ENCODE measurements around the gene BIN1. TPM values are rescaled to one million over a fixed set of nuclear protein-coding genes. Genes with fewer than 3 reads are reported as not detected.

Gene BIN1
- polyA plus RNA-seq, 1 donor from 2014 or later, result 61.9 TPM

GRCh38 chr2:127007652-127008051, 99.3 kb downstream of the BIN1 start:
- no peak overlapping the region for H3K4me2 ChIP-seq (ENCODE audit: low read length)
- no peak overlapping the region for H3K27ac ChIP-seq (ENCODE audit: low read length)
- no peaks in the 10 kb centered on the region for H3K79me2 ChIP-seq (replicated peaks; ENCODE audit: insufficient read depth, low read length)
- no peaks in the 10 kb centered on the region for H3K9me2 ChIP-seq (ENCODE audit: insufficient read depth, low read length)
- no peak overlapping the region for H2AFZ ChIP-seq (ENCODE audit: low read depth, low read length)
- H3K4me3 ChIP-seq (ENCODE audit: low read length), result no peak overlapping the region
- H3K27me3 ChIP-seq (ENCODE audit: insufficient read depth, low read depth, low read length), result no peaks in the 10 kb centered on the region
- TF ChIP-seq SMC3 (conservative IDR thresholded peaks at IDR 0.05; ENCODE audit: poor library complexity), result no peak
- TF ChIP-seq, protein P1, sequence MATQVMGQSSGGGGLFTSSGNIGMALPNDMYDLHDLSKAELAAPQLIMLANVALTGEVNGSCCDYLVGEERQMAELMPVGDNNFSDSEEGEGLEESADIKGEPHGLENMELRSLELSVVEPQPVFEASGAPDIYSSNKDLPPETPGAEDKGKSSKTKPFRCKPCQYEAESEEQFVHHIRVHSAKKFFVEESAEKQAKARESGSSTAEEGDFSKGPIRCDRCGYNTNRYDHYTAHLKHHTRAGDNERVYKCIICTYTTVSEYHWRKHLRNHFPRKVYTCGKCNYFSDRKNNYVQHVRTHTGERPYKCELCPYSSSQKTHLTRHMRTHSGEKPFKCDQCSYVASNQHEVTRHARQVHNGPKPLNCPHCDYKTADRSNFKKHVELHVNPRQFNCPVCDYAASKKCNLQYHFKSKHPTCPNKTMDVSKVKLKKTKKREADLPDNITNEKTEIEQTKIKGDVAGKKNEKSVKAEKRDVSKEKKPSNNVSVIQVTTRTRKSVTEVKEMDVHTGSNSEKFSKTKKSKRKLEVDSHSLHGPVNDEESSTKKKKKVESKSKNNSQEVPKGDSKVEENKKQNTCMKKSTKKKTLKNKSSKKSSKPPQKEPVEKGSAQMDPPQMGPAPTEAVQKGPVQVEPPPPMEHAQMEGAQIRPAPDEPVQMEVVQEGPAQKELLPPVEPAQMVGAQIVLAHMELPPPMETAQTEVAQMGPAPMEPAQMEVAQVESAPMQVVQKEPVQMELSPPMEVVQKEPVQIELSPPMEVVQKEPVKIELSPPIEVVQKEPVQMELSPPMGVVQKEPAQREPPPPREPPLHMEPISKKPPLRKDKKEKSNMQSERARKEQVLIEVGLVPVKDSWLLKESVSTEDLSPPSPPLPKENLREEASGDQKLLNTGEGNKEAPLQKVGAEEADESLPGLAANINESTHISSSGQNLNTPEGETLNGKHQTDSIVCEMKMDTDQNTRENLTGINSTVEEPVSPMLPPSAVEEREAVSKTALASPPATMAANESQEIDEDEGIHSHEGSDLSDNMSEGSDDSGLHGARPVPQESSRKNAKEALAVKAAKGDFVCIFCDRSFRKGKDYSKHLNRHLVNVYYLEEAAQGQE (IDR thresholded peaks at IDR 0.05; ENCODE audit: borderline replicate concordance), result no peak
- TF ChIP-seq TAF1 (IDR thresholded peaks at IDR 0.05; ENCODE audit: low read depth), result no peak
- TF ChIP-seq POLR2AphosphoS5 (IDR thresholded peaks at IDR 0.05), result no peak
- TF ChIP-seq MXI1 (conservative IDR thresholded peaks at IDR 0.05; ENCODE audit: poor library complexity, severe bottlenecking), result no peak
- no peak for TF ChIP-seq RAD21 (conservative IDR thresholded peaks at IDR 0.05)
- TF ChIP-seq, protein P2, sequence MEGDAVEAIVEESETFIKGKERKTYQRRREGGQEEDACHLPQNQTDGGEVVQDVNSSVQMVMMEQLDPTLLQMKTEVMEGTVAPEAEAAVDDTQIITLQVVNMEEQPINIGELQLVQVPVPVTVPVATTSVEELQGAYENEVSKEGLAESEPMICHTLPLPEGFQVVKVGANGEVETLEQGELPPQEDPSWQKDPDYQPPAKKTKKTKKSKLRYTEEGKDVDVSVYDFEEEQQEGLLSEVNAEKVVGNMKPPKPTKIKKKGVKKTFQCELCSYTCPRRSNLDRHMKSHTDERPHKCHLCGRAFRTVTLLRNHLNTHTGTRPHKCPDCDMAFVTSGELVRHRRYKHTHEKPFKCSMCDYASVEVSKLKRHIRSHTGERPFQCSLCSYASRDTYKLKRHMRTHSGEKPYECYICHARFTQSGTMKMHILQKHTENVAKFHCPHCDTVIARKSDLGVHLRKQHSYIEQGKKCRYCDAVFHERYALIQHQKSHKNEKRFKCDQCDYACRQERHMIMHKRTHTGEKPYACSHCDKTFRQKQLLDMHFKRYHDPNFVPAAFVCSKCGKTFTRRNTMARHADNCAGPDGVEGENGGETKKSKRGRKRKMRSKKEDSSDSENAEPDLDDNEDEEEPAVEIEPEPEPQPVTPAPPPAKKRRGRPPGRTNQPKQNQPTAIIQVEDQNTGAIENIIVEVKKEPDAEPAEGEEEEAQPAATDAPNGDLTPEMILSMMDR (IDR thresholded peaks at IDR 0.05; ENCODE audit: poor library complexity, severe bottlenecking), result no peak
- H3K9me3 ChIP-seq (ENCODE audit: low read length), result no peaks in the 10 kb centered on the region
- H3K9ac ChIP-seq (ENCODE audit: low read length), result no peak overlapping the region
- no peaks in the 10 kb centered on the region for H4K20me1 ChIP-seq (ENCODE audit: insufficient read depth)
- no peaks in the 10 kb centered on the region for H3K36me3 ChIP-seq (ENCODE audit: insufficient read depth, low read length)
- H3F3A ChIP-seq (ENCODE audit: insufficient read depth, low read length, poor library complexity, severe bottlenecking), result no peaks in the 10 kb centered on the region

DNA sequence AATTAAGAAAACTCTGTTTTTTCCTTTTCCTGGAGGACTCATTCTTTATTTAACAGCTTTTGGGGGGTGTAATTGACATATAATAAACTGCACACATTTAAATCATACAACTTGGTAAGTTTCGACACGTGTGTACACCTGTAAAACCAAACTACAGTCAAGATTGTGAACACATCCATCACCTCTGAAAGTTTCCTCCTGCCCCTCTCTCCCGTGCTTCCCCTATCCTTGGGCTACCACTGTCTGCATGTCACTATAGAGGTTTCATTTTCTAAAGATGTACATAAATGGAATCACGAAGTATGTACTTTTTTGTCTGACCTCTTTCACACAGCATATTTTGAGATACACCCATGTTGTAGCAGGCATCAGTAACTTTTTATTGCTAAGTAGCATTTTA, 100.0 kb downstream of the BIN1 start:
- Histone ChIP-seq H3K4me2 (ENCODE audit: low read length) (no peak overlapping the region), H3K9ac (ENCODE audit: low read length) (no peak overlapping the region), H3K9me3 (ENCODE audit: low read length) (no peaks in the 10 kb centered on the region), H2AFZ (ENCODE audit: low read depth, low read length) (no peak overlapping the region), H3K36me3 (ENCODE audit: insufficient read depth, low read length) (no peaks in the 10 kb centered on the region), H4K20me1 (ENCODE audit: insufficient read depth) (no peaks in the 10 kb centered on the region), H3K9me2 (ENCODE audit: insufficient read depth, low read length) (no peaks in the 10 kb centered on the region), H3F3A (ENCODE audit: insufficient read depth, low read length, poor library complexity, severe bottlenecking) (no peaks in the 10 kb centered on the region), H3K4me3 (ENCODE audit: low read length) (no peak overlapping the region), H3K79me2 (replicated peaks; ENCODE audit: insufficient read depth, low read length) (no peaks in the 10 kb centered on the region), H3K27me3 (ENCODE audit: insufficient read depth, low read depth, low read length) (no peaks in the 10 kb centered on the region), H3K27ac (ENCODE audit: low read length) (no peak overlapping the region)
- TF ChIP-seq TAF1 (IDR thresholded peaks at IDR 0.05; ENCODE audit: low read depth), result no peak
- TF ChIP-seq RAD21 (conservative IDR thresholded peaks at IDR 0.05), result no peak
- no peak for TF ChIP-seq MXI1 (conservative IDR thresholded peaks at IDR 0.05; ENCODE audit: poor library complexity, severe bottlenecking)
- TF ChIP-seq POLR2AphosphoS5 (IDR thresholded peaks at IDR 0.05), result no peak
- TF ChIP-seq EZH2 (IDR thresholded peaks at IDR 0.05; ENCODE audit: borderline replicate concordance, insufficient read depth, low read length, poor library complexity, severe bottlenecking), result no peak
- no peak for TF ChIP-seq EP300 (conservative IDR thresholded peaks at IDR 0.05; ENCODE audit: poor library complexity, severe bottlenecking)
- TF ChIP-seq, protein P1 (IDR thresholded peaks at IDR 0.05; ENCODE audit: borderline replicate concordance), result no peak
- no peak for TF ChIP-seq SMC3 (conservative IDR thresholded peaks at IDR 0.05; ENCODE audit: poor library complexity)
- TF ChIP-seq, protein P2 (IDR thresholded peaks at IDR 0.05; ENCODE audit: poor library complexity, severe bottlenecking), result no peak
